ENCODE data around the gene MMP25.
"Not testable (repeated sequence)": the region's sequence is repeated elsewhere in the genome, so short reads cannot be mapped to it uniquely, and the experiment has no call there.

MMP25 gene

GRCh38 chr16:3083408-3083807, 37.0 kb downstream of the MMP25 start:
- not testable (repeated sequence) for H3K9me3 ChIP-seq (ENCODE audit: control insufficient read depth, insufficient read depth, low read depth, low read length); H3K27ac ChIP-seq (ENCODE audit: low read depth, low read length); H3K27me3 ChIP-seq (ENCODE audit: control insufficient read depth, insufficient read depth, low read length); H3K4me3 ChIP-seq (ENCODE audit: low read depth, low read length); H3K36me3 ChIP-seq (ENCODE audit: control insufficient read depth, insufficient read depth, low read length); H3K9ac ChIP-seq (ENCODE audit: low read length)
- H3K4me1 ChIP-seq (ENCODE audit: control insufficient read depth, insufficient read depth, low read length) = peaks cover 20% of the 10 kb centered on the region

DNA sequence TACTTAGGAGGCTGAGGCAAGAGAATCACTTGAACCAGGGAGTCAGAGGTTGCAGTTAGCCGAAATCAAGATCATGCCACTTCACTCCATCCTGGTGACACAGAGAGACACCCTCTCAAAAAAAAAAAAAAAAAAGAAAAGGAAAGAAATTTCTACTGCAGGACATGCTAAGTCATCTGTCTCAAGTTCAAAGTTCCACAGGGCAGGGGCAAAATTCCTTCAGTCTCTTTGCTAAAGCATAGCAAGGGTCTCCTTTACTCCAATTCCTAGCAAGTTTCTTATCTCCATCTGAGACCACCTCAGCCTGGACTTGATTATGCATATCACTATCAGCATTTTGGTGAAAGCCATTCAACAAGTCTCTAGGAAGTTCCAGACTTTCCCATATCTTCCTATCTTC, 38.1 kb downstream of the MMP25 start:
- Histone ChIP-seq H3K9me3 (ENCODE audit: control insufficient read depth, insufficient read depth, low read depth, low read length) (no peaks in the 10 kb centered on the region; the same call in 1 of the 2 replicates), H3K4me3 (ENCODE audit: low read depth, low read length) (no peak overlapping the region), H3K36me3 (ENCODE audit: control insufficient read depth, insufficient read depth, low read length) (peaks cover 18% of the 10 kb centered on the region), H3K27me3 (ENCODE audit: control insufficient read depth, insufficient read depth, low read length) (no peaks in the 10 kb centered on the region), H3K27ac (ENCODE audit: low read depth, low read length) (no peak overlapping the region), H3K9ac (ENCODE audit: low read length) (no peak overlapping the region), H3K4me1 (ENCODE audit: control insufficient read depth, insufficient read depth, low read length) (peaks cover 17% of the 10 kb centered on the region)

DNA sequence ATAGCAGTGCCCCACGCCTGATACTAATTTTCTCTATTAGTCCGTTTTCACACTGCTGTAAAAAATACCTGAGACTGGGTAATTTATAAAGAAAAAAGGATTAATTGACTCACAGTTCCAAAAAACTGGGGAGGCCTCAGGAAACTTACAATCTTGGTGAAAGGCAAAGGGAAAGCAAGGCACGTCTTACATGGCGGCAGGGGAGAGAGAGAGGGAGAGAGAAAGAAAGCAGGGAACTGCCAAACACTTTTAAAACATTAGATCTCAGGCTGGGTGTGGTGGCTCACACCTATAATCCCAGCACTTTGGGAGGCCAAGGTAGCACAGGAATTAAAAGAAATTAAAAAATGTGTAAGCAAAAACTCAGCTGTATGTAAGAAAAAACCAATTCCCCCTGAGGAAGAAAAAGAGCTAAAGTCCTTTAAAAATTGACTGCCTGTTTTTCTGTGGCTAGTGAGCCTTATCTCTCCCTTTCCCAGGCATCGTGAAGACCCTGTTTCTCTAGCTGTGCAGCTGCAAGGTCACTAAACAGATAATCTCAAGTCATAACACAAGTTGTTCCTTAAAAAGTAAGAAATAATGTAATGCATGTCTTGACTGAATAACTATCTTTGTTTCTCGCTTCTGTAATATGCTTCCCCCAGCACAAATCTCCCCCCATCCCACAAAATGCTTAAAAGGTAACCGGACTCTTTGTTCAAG, 38.8 kb downstream of the MMP25 start:
- peaks cover 17% of the 10 kb centered on the region for H3K4me1 ChIP-seq (ENCODE audit: control insufficient read depth, insufficient read depth, low read length)
- H3K36me3 ChIP-seq (ENCODE audit: control insufficient read depth, insufficient read depth, low read length) = peaks cover 24% of the 10 kb centered on the region
- no peaks in the 10 kb centered on the region for H3K27me3 ChIP-seq (ENCODE audit: control insufficient read depth, insufficient read depth, low read length)
- H3K4me3 ChIP-seq (ENCODE audit: low read depth, low read length) = no peak overlapping the region
- H3K27ac ChIP-seq (ENCODE audit: low read depth, low read length) = no peak overlapping the region
- no peaks in the 10 kb centered on the region; the same call in 1 of the 2 replicates for H3K9me3 ChIP-seq (ENCODE audit: control insufficient read depth, insufficient read depth, low read depth, low read length)
- H3K9ac ChIP-seq (ENCODE audit: low read length) = no peak overlapping the region

DNA sequence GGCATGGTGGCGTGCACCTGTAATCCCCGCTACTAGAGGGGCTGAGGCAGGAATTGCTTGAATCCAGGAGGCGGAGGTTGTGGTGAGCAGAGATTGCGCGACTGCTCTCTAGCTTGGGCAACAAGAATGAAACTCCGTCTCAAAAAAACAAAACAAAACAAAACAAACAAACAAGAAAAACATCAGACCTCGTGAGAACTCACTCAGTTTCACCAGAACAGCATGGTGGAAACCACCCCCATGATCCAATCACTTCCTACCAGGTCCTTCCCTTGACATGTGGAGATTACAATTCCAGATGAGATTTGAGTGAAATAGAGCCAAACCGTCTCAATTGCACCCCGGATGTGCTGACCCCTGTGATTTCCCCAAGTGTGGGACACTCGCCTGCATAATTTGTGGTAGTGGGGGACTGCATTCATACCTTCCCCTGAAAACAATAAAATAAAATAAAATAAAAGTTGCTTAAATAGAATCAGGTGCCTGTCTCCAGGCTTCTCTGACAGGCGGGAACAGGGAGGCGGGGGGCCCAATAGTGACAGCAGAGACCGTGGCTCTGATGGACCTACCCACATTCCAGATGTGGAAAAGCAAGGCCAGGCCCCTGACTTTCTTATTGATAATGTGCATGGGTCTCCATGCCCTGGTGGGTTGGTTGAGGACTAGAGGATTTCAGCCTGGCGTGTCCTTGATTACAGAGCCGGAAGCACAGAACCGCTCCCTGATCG, 39.7 kb downstream of the MMP25 start:
- Histone ChIP-seq H3K36me3 (ENCODE audit: control insufficient read depth, insufficient read depth, low read length) (peaks cover 33% of the 10 kb centered on the region), H3K4me1 (ENCODE audit: control insufficient read depth, insufficient read depth, low read length) (peaks cover 17% of the 10 kb centered on the region), H3K4me3 (ENCODE audit: low read depth, low read length) (no peak overlapping the region), H3K9ac (ENCODE audit: low read length) (no peak overlapping the region), H3K27ac (ENCODE audit: low read depth, low read length) (peak overlapping the region; percentile 2; the same call in 1 of the 2 replicates), H3K27me3 (ENCODE audit: control insufficient read depth, insufficient read depth, low read length) (no peaks in the 10 kb centered on the region), H3K9me3 (ENCODE audit: control insufficient read depth, insufficient read depth, low read depth, low read length) (no peaks in the 10 kb centered on the region; the same call in 1 of the 2 replicates)

GRCh38 chr16:3086596-3087242, 40.4 kb downstream of the MMP25 start:
- Histone ChIP-seq H3K36me3 (ENCODE audit: control insufficient read depth, insufficient read depth, low read length) (peaks cover 40% of the 10 kb centered on the region), H3K4me3 (ENCODE audit: low read depth, low read length) (no peak overlapping the region), H3K4me1 (ENCODE audit: control insufficient read depth, insufficient read depth, low read length) (peaks cover 17% of the 10 kb centered on the region), H3K27me3 (ENCODE audit: control insufficient read depth, insufficient read depth, low read length) (no peaks in the 10 kb centered on the region), H3K9ac (ENCODE audit: low read length) (no peak overlapping the region), H3K27ac (ENCODE audit: low read depth, low read length) (peak overlapping the region; percentile 2; the same call in 1 of the 2 replicates), H3K9me3 (ENCODE audit: control insufficient read depth, insufficient read depth, low read depth, low read length) (no peaks in the 10 kb centered on the region)

GRCh38 chr16:3087243-3088235, 41.2 kb downstream of the MMP25 start:
- H3K4me3 ChIP-seq (ENCODE audit: low read depth, low read length) = no peak overlapping the region
- peaks cover 17% of the 10 kb centered on the region for H3K4me1 ChIP-seq (ENCODE audit: control insufficient read depth, insufficient read depth, low read length)

GRCh38 chr16:3088450-3088849, 42.1 kb downstream of the MMP25 start:
- peaks cover 17% of the 10 kb centered on the region for H3K4me1 ChIP-seq (ENCODE audit: control insufficient read depth, insufficient read depth, low read length)

More at GRCh38 chr16:3087243-3088235, 41.2 kb downstream of the MMP25 start:
- H3K9me3 ChIP-seq (ENCODE audit: control insufficient read depth, insufficient read depth, low read depth, low read length) = no peaks in the 10 kb centered on the region
- peaks cover 48% of the 10 kb centered on the region for H3K36me3 ChIP-seq (ENCODE audit: control insufficient read depth, insufficient read depth, low read length)
- no peaks in the 10 kb centered on the region for H3K27me3 ChIP-seq (ENCODE audit: control insufficient read depth, insufficient read depth, low read length)
- H3K27ac ChIP-seq (ENCODE audit: low read depth, low read length) = 0 out of 2 replicates have a peak overlapping the region, but pooled peaks have one; percentile 2
- no peak overlapping the region for H3K9ac ChIP-seq (ENCODE audit: low read length)

GRCh38 chr16:3088925-3089716, 42.8 kb downstream of the MMP25 start:
- Histone ChIP-seq H3K9me3 (ENCODE audit: control insufficient read depth, insufficient read depth, low read depth, low read length) (no peaks in the 10 kb centered on the region), H3K4me3 (ENCODE audit: low read depth, low read length) (no peak overlapping the region), H3K27me3 (ENCODE audit: control insufficient read depth, insufficient read depth, low read length) (no peaks in the 10 kb centered on the region), H3K4me1 (ENCODE audit: control insufficient read depth, insufficient read depth, low read length) (peaks cover 17% of the 10 kb centered on the region), H3K27ac (ENCODE audit: low read depth, low read length) (no peak overlapping the region), H3K36me3 (ENCODE audit: control insufficient read depth, insufficient read depth, low read length) (peaks cover 54% of the 10 kb centered on the region), H3K9ac (ENCODE audit: low read length) (no peak overlapping the region)

More at GRCh38 chr16:3088450-3088849, 42.1 kb downstream of the MMP25 start:
- H3K4me3 ChIP-seq (ENCODE audit: low read depth, low read length) = no peak overlapping the region
- no peaks in the 10 kb centered on the region for H3K27me3 ChIP-seq (ENCODE audit: control insufficient read depth, insufficient read depth, low read length)
- H3K9ac ChIP-seq (ENCODE audit: low read length) = no peak overlapping the region
- no peaks in the 10 kb centered on the region for H3K9me3 ChIP-seq (ENCODE audit: control insufficient read depth, insufficient read depth, low read depth, low read length)
- peaks cover 54% of the 10 kb centered on the region for H3K36me3 ChIP-seq (ENCODE audit: control insufficient read depth, insufficient read depth, low read length)
- H3K27ac ChIP-seq (ENCODE audit: low read depth, low read length) = no peak overlapping the region

DNA sequence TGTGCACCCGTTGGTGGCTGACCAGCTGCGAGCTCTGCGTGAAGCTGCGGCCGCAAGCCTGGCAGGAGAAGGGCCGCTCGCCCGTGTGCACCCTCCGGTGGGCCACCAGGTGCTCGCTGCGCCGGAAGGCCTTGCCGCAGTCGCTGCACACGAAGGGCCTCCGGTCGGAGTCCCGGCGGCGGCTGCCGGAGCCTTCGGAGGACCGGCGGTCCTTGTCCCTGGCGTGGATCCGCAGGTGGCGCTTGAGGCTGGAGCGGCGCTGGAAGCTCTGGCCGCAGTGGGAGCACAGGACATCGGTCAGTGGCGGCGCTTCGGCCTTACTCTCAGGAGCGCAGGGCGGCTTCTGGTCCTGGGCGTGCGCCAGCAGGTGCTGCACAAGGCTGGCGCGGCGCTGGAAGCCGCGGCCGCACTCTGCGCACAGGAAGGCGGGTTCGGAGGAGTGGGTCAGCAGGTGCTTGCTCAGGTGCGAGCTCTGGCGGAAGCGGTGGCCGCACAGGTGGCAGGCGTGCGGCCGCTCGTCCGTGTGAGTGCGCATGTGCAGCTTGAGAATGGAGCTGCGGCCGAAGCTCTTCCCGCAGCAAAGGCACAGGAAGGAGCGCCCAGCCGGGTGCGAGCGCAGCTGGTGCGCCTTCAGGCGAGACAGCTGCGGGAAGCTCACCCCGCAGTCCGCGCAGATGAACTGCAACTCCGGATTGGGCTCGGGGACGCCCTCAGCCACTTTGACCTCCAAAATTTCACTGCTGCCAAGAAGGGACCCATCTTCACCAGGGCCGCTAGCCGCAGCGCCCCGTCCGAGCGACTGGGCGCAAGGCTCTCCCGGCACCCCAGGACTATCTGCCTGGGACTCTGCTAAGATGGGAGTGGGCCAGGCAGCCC, 43.6 kb downstream of the MMP25 start:
- Histone ChIP-seq H3K36me3 (ENCODE audit: control insufficient read depth, insufficient read depth, low read length) (peaks cover 54% of the 10 kb centered on the region), H3K4me3 (ENCODE audit: low read depth, low read length) (no peak overlapping the region), H3K4me1 (ENCODE audit: control insufficient read depth, insufficient read depth, low read length) (peaks cover 17% of the 10 kb centered on the region), H3K27ac (ENCODE audit: low read depth, low read length) (no peak overlapping the region), H3K27me3 (ENCODE audit: control insufficient read depth, insufficient read depth, low read length) (no peaks in the 10 kb centered on the region), H3K9ac (ENCODE audit: low read length) (no peak overlapping the region), H3K9me3 (ENCODE audit: control insufficient read depth, insufficient read depth, low read depth, low read length) (no peaks in the 10 kb centered on the region)
